GM21423 (cell line): Measurements from ENCODE around the gene GUCA1A.
"Not testable (repeated sequence)": the region's sequence is repeated elsewhere in the genome, so short reads cannot be mapped to it uniquely, and the experiment has no call there.

Source experiments
- ATAC-seq: cut with Tn5 transposase; IDR thresholded peaks from one replicate; pipeline ENCODE4 v1.9.1; 2021; ENCODE audit warnings: mild to moderate bottlenecking, moderate library complexity; ENCODE audit not compliant: unreplicated experiment

The GUCA1A gene

GRCh38 chr6:42171813-42172581 lies 1.2 kb upstream of the GUCA1A start:
- no peak for ATAC-seq

- no peak for ATAC-seq
These were observed 2.7 kb downstream of the GUCA1A start for GRCh38 chr6:42175860-42176259.

- no peak for ATAC-seq
These were observed 3.8 kb downstream of the GUCA1A start for GRCh38 chr6:42176981-42177380.

- no peak for ATAC-seq
These were observed 4.6 kb downstream of the GUCA1A start for GRCh38 chr6:42177514-42178364.

GRCh38 chr6:42179261-42179944 lies 6.2 kb downstream of the GUCA1A start:
- no peak for ATAC-seq

GRCh38 chr6:42179945-42180313 lies 6.8 kb downstream of the GUCA1A start:
- ATAC-seq = no peak

GRCh38 chr6:42182101-42182500 lies 8.9 kb downstream of the GUCA1A start:
- no peak for ATAC-seq

GRCh38 chr6:42184475-42184874 lies 11.3 kb downstream of the GUCA1A start:
- ATAC-seq = no peak

GRCh38 chr6:42185597-42185996 lies 12.4 kb downstream of the GUCA1A start:
- no peak for ATAC-seq

- no peak for ATAC-seq
These were observed 15.2 kb downstream of the GUCA1A start for GRCh38 chr6:42188406-42188805.

GRCh38 chr6:42190554-42191183 lies 17.5 kb downstream of the GUCA1A start:
- no peak for ATAC-seq

GRCh38 chr6:42192385-42192784 lies 19.2 kb downstream of the GUCA1A start:
- not testable (repeated sequence) for ATAC-seq

- no peak for ATAC-seq
These were observed 20.3 kb downstream of the GUCA1A start for GRCh38 chr6:42193491-42193894.

GRCh38 chr6:42194056-42194455 lies 20.9 kb downstream of the GUCA1A start:
- no peak for ATAC-seq

GRCh38 chr6:42195415-42195814 lies 22.3 kb downstream of the GUCA1A start:
- no peak for ATAC-seq

GRCh38 chr6:42197555-42198362 lies 24.6 kb downstream of the GUCA1A start:
- no peak for ATAC-seq

- ATAC-seq = no peak
These were observed 26.2 kb downstream of the GUCA1A start for GRCh38 chr6:42199106-42199981.

GRCh38 chr6:42200035-42200434 lies 26.9 kb downstream of the GUCA1A start:
- ATAC-seq = no peak

- no peak for ATAC-seq
These were observed 28.2 kb downstream of the GUCA1A start for GRCh38 chr6:42201382-42201781.
